Measurements from ENCODE around the gene HIPK3.
"Not testable (repeated sequence)": the region's sequence is repeated elsewhere in the genome, so short reads cannot be mapped to it uniquely, and the experiment has no call there.

HIPK3 gene

DNA sequence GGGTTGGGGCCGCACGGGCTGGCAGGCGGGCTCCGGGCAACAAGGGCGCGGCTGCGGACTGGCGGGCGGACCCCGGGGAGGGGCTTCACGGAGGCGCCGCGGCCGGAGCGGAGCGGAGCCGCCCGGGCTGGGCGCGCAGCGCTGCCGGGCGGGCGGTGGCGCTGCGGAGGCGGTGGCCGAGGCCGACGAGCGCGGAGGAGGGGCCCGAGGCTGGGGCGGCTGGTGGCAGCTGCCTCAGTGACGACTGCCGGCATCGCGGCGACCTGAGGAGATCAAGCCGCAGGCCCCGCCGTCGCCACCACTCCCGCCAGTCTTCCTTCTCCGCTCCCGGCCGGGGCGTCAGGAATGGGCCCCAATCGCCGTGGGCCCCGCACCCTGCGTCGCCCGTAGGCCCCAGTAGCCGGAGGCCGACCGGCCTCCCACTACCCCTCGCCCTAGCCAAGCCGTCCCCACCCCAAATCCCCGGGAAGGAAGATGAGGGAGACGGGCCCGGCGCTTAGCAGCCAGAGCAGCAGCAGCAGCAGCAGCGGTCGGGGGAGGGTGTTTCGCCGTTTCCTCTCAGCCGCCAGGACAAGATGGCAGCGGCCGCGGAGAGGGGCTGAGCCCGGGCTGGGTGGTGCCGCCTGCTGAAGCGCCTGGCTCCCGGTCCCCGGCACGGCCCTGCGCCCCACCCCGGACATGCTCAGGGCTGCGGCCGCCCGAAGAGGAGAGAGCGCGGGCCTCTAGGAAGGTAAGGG lies at the start of gene HIPK3:
Gene HIPK3, plus strand, starts transcription at position 222 of the 737 bp plus-strand sequence.
- in situ Hi-C loops (cut with MboI; ENCODE audit: low sequenced_read_pairs): no loop called here

DNA sequence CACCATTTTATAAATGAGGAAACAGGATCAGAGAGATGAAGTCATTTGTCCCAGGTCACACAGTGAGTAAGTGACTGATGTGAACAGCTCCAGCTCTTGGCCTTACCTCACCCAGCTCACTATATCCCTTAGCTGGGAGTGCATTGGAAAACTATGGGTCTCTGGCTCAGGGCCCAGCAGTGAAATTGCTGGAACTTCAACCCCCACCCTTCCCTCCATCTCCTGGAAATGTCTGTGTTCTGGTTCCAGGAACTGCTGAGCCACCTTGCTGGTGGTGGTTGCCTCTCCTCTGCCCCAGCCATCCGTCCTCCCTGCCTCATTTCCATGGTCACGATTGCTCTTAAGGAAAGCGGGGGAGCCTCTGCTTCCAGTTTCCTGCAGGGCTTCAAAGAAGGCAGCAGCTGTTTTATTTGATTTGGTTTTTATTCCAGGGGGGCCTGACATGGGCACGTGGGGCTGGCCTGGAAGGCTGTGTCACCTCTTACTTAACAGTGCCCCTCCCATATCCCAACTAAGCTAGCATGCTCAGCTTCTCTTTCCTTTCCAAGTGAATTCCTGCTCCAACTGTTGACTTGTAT lies 49.7 kb upstream of the HIPK3 start:
- in situ Hi-C loops (cut with MboI; ENCODE audit: low sequenced_read_pairs): no loop called here

GRCh38 chr11:33208150-33208549 lies 49.0 kb upstream of the HIPK3 start:
- in situ Hi-C loops (cut with MboI; ENCODE audit: low sequenced_read_pairs): no loop called here

DNA sequence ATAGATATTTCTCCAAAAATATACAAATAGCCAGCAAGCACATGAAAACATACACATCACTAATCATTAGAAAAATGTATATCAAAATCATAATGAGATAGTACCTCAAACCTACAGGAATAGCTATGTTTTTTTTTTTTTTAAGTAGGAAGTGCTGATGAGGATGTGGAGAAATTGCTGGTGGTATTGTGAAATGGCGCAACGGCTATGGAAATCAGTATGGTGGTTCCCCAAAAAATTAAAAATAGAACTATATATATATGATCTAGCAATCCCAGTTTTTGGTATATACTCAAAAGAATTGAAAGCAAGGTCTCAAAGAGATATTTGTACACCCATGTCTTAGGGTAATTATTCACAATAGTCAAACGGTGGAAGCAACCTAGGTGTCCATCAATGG lies 46.0 kb upstream of the HIPK3 start:
- in situ Hi-C loops (cut with MboI; ENCODE audit: low sequenced_read_pairs): no loop called here

DNA sequence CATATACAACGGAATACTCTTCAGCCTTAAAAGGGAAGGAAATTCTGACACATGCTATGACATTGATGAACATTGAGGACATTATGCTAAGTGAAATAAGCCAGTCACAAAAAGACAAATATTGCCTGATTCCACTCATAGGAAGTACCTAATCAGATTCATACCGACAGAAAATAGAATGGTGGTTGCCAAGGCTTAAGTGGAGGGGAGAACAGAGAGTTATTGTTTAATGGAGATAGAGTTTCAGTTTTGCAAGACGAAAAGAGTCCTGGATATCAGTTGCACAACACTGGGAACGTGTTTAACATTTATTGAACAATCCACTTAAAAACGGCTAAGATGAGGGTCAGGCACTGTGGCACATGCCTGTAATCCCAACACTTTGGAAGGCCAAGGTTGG lies 45.6 kb upstream of the HIPK3 start:
- in situ Hi-C loops (cut with MboI; ENCODE audit: low sequenced_read_pairs): no loop called here

DNA sequence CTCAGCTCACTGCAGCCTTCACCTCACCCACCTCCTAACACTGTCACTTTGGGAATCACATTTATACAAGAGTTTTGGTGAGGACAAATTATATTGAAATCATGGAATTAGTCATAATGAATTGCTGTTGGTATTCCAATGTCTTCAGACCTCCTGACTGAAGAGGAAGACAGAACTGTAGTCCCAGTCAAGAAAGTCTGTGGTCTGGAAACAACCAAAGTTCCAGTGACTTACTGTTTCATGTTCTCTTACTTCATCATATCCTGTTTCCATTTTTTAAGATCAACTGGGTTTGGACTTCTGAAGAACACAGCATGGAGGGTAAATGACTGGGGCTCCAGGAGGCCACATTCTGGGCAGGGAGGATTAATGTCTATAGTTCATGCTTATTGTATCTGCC lies 43.0 kb upstream of the HIPK3 start:
- in situ Hi-C loops (cut with MboI; ENCODE audit: low sequenced_read_pairs): no loop called here

DNA sequence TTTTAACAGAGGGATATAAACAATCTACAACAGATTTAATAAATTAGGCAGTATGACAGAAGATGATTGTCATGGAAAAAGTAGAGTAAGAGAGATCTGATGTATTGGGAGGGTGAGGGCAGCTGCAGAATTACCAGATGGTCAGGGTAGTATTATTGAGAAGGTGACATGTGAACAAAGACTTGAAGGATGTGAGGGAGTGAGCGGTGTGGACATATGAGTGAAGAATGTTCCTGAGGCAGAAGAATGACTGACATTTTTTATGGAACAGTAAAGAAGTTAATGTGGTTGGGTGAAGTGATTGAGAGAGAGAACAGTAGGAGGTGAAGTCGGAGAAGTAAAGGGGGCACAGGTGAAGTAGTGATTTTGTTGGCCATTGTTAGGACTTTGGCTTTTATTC lies 42.4 kb upstream of the HIPK3 start:
- in situ Hi-C loops (cut with MboI; ENCODE audit: low sequenced_read_pairs): no loop called here

GRCh38 chr11:33216676-33217075 lies 40.5 kb upstream of the HIPK3 start:
- in situ Hi-C loops (cut with MboI; ENCODE audit: low sequenced_read_pairs): not testable (repeated sequence)

DNA sequence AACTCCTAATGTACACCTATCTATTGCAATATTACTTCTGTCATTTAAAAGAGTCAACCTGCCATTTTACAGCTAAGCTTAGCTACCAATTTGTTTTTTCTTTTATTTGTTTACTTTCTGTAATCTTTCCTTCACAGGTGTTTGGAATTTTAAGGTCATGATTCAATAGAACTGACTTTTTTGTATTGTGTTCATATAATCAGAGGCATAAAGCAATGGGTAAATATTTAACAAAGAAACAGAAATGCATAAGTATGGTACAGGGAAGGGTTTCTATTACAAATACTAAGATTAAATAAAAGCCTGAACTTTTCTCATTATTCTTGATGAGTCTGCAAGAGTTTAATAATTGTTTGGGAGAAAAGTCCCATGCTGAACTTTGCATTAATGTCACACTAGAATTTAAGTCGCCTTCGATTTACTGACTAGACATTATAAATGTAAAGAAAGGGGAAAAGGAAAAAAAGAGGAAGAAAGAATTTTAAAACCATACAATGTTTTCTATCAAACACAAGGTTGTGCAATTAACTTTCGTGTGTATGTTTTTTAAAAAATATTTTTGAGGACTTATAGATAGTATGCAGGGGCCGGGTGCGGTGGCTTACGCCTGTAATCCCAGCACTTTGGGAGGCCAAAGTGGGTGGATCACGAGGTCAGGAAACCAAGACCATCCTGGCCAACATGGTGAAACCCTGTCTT lies 35.0 kb upstream of the HIPK3 start:
- in situ Hi-C loops (cut with MboI; ENCODE audit: low sequenced_read_pairs): no loop called here

GRCh38 chr11:33225371-33225770 lies 31.8 kb upstream of the HIPK3 start:
- in situ Hi-C loops (cut with MboI; ENCODE audit: low sequenced_read_pairs): no loop called here

DNA sequence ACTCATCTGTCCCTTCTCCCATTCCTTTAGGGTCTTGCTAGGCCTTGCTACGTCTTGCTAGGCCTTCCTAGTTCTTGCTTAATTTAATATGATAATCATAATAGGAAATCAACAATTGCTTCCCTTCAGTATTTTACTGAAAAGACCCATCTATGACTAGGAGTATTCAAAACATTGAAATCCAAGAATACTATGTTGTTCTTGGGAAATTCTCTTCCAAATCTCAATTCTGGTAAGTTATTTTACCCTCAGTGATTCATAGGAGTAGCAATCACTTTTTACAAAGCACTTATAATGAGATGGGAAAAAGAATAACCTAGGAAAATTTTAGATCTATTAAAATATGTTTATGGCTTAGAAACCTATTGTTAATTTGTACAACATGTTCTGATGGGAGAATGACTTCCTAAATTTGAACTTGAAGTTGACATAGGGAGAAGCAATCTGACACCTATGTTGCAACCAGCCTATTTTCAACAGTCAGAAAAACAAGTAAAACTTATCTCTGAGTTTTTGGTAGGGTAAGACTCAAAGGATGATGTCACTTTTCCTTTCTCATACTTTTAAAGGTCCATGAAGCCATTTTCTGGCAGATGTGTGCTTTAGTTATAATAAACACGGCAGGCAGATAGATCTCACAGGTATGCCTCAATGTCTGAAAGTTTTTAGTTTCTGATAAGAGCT lies 29.5 kb upstream of the HIPK3 start:
- in situ Hi-C loops (cut with MboI; ENCODE audit: low sequenced_read_pairs): no loop called here

- in situ Hi-C loops (cut with MboI; ENCODE audit: low sequenced_read_pairs): no loop called here
Measured at GRCh38 chr11:33234397-33235190, 22.6 kb upstream of the HIPK3 start.

DNA sequence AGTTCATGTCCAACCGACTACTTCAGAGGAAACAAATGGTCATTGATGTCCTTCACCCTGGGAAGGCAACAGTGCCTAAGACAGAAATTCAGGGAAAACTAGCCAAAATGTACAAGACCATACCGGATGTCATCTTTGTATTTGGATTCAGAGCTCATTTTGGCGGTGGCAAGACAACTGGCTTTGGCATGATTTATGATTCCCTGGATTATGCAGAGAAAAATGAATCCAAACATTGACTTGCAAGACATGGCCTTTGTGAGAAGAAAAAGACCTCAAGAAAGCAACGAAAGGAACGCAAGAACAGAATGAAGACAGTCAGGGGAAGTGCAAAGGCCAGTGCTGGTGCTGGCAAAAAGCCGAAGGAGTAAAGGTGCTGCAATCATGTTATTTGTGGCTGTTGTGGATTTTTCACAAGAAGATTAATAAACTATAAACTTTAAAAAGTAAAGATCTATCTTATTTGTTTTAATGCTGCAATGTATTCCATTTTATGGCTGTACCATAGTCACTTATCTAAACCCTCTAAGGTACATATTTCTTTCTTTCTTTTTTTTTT lies 20.1 kb upstream of the HIPK3 start:
- in situ Hi-C loops (cut with MboI; ENCODE audit: low sequenced_read_pairs): no loop called here

DNA sequence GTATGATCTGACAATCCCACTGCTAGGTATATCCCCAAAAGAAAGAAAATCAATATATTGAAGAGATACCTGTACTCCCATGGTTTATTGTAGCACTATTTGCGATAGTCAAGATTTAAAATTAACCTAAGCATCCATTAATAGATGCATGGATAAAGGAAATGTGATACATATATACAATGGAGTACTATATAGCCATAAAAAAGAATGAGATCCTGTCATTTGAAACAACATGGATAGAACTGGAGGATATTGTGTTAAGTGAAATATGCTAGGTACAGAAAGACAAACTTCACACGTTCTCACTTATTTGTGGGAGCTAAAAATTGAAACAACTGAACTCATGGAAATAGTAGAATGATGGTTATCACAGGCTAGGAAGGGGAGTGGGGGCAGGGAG lies 14.6 kb upstream of the HIPK3 start:
- in situ Hi-C loops (cut with MboI; ENCODE audit: low sequenced_read_pairs): no loop called here

GRCh38 chr11:33243654-33244053 lies 13.5 kb upstream of the HIPK3 start:
- in situ Hi-C loops (cut with MboI; ENCODE audit: low sequenced_read_pairs): not testable (repeated sequence)

GRCh38 chr11:33248416-33248971 lies 8.7 kb upstream of the HIPK3 start:
- in situ Hi-C loops (cut with MboI; ENCODE audit: low sequenced_read_pairs): no loop called here

DNA sequence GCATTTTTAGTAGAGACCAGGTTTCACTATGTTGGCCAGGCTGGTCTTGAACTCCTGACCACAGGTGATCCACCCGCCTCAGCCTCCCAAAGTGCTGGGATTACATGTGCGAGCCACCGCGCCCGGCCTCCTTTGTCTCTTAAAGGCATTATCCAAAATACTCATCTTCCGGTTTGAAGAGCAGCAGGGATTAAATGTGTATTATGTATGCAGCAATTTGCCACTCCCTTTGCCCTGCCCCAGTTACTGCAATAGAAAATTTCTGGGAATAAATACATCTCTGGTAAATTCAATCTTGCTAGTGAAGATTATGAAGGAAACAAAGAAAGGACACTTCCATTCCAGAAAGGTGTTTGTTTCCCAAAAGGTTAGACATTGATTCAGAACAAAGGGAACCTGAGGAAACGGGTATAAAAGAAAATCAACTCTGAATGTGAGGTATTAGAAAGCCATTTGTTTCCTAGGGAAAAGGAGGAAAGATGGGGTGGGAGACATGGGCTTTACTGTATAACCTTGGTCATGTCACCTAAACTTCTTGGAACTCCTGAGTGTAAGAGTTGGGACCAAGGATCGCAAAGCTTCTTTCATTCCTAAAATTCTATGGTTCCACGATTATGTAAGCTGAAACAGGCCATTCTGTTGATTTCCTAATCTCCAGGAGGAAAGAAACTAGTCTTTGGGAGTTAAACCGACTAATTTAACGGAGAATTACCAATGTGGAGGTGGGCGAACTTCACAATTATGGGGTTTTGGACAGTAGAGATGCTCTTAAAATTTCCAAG lies 959 bp upstream of the HIPK3 start:
- in situ Hi-C loops (cut with MboI; ENCODE audit: low sequenced_read_pairs): no loop called here

GRCh38 chr11:33256813-33257159 lies 395 bp upstream of the HIPK3 start:
- in situ Hi-C loops (cut with MboI; ENCODE audit: low sequenced_read_pairs): no loop called here

- in situ Hi-C loops (cut with MboI; ENCODE audit: low sequenced_read_pairs): no loop called here
Measured at GRCh38 chr11:33257897-33258630, 883 bp downstream of the HIPK3 start.

Data from HL-60/S4 treated with retinoic acid at 250 ng/mL for 4 days and 3 days (cell line).